HFFc6 (cell line): ENCODE results near the gene SEPTIN11. TPM values are rescaled to one million over a fixed set of nuclear protein-coding genes. Genes with fewer than 3 reads are reported as not detected.

ENCODE experiments used
- DNase-seq: peaks from one replicate; pipeline ENCODE4 v3.0.0-alpha.2; 2018
- H3K27ac Mint-ChIP-seq: 2 replicates; pipeline ENCODE4 v1.8.0; 2020; ENCODE audit warnings: mild to moderate bottlenecking, mixed read lengths
- H3K27me3 Mint-ChIP-seq: 2 replicates; pipeline ENCODE4 v1.8.0; 2021; ENCODE audit warnings: mild to moderate bottlenecking, moderate library complexity, mixed read lengths; ENCODE audit not compliant: insufficient read depth
- H3K36me3 Mint-ChIP-seq: 2 replicates; pipeline ENCODE4 v1.8.0; 2021; ENCODE audit warnings: low read depth, mixed read lengths
- H3K4me1 Mint-ChIP-seq: 2 replicates; pipeline ENCODE4 v1.8.0; 2020; ENCODE audit warnings: low read depth, mixed read lengths
- H3K4me3 Mint-ChIP-seq: 2 replicates; pipeline ENCODE4 v1.8.0; 2020; ENCODE audit warnings: mild to moderate bottlenecking, moderate library complexity, mixed read lengths
- H3K9me3 Mint-ChIP-seq: 2 replicates; pipeline ENCODE4 v1.8.0; 2020; ENCODE audit warnings: mild to moderate bottlenecking, mixed read lengths
- total RNA-seq, 6 experiments: library from RNA; stranded (reverse); fragmentation: NEBNext Ultra II Directional; extraction: Animal tissue kit (Norgen Biotek cat#: 25700); gene quantifications; 2 replicates in 1 of 6; 3 replicates in 5 of 6; pipeline ENCODE4 v1.2.3, GENCODE V29; 2021
- TF ChIP-seq, protein P1 (sequence below): fragments of 200-600 bp; sonication (generic); IDR thresholded peaks from 2 replicates; pipeline ENCODE4 v1.5.0; 2021; ENCODE audit warnings: antibody characterized with exemption, mild to moderate bottlenecking

SEPTIN11 gene
- total RNA-seq, 6 experiments from 2014 or later: 563 to 907 (median 620) TPM

DNA sequence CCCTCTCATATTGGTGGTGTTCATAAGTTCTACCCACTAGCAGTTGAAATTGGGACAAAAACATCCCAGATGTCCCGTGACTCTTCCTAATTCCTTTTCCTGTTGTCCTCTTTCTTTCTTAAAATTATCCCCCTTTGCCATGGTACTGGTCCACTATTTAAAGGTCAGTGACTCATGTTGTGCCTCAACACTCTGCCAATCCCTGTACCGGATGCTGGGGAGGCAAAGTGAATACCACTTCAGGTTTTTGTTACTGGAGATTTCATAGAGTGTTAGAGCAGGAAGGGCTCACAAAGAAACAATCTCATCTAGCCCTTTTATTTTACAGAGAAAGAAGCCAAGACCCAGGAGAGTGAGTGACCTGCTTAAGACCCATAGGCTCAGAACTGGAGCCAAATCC, 24.6 kb downstream of the SEPTIN11 start:
- Mint-ChIP-seq H3K36me3 (peaks cover 64% of the 10 kb centered on the region), H3K27ac (peak overlapping the region; percentile 71), H3K4me3 (peak overlapping the region; percentile 59), H3K27me3 (peaks cover 8% of the 10 kb centered on the region), H3K9me3 (peaks cover 4% of the 10 kb centered on the region), H3K4me1 (peaks cover 85% of the 10 kb centered on the region)
- no peak for DNase-seq
- TF ChIP-seq, protein P1, sequence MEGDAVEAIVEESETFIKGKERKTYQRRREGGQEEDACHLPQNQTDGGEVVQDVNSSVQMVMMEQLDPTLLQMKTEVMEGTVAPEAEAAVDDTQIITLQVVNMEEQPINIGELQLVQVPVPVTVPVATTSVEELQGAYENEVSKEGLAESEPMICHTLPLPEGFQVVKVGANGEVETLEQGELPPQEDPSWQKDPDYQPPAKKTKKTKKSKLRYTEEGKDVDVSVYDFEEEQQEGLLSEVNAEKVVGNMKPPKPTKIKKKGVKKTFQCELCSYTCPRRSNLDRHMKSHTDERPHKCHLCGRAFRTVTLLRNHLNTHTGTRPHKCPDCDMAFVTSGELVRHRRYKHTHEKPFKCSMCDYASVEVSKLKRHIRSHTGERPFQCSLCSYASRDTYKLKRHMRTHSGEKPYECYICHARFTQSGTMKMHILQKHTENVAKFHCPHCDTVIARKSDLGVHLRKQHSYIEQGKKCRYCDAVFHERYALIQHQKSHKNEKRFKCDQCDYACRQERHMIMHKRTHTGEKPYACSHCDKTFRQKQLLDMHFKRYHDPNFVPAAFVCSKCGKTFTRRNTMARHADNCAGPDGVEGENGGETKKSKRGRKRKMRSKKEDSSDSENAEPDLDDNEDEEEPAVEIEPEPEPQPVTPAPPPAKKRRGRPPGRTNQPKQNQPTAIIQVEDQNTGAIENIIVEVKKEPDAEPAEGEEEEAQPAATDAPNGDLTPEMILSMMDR: no peak

DNA sequence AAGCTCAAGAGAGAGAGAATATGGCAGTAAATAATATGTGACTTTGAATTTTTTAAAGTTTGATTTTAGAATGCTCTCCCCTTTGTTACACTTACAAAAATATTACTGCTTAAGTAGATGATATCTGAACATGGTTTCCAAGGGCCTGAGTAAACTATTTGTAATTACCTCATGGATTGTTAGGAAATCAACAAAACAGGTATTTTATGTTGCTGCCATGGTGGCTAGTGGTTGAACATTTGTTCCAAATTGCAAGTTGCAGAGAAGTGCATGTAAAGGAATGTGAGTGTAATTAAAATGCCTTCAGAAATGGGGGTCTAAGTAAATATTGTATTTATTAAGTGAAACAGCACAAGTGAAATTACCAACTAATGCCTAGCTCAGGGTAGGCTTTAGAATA, 27.6 kb downstream of the SEPTIN11 start:
- Mint-ChIP-seq H3K27ac (peak overlapping the region; percentile 79), H3K36me3 (peaks cover 84% of the 10 kb centered on the region), H3K4me1 (peaks cover 92% of the 10 kb centered on the region)

DNA sequence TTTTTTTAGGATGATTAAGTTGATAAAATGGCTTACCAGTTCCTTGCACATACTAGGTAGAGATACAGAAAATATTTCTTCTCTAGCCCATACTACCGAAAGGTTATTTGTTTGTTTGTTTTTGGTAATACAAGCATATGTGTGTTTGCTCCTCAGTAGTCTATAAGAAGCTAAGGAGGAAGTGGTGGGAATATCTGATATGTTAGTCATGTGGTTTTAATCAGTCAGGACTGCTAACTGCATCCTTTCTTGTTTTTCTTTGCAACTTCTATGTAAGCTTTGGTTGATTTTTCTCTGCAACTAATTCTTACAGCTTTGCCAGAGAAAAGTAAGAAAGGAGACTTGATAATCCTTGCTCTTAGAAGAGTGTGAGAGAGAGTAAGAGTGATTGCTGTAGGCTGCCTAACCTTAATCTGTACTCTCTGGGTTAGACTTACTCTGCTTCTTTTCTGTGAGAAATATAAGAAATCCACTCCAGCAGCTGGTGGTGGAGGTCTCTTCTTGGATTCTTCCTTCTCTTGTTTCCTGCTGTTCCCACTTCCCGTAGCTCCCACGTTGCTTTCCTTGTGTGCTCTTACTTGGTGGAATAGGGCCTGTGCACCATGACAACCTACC, 28.3 kb downstream of the SEPTIN11 start:
- Mint-ChIP-seq H3K4me1 (peaks cover 93% of the 10 kb centered on the region), H3K27me3 (peaks cover 17% of the 10 kb centered on the region), H3K27ac (peak overlapping the region; percentile 79), H3K4me3 (peak overlapping the region; percentile 68), H3K9me3 (peaks cover 6% of the 10 kb centered on the region), H3K36me3 (peaks cover 87% of the 10 kb centered on the region)
- TF ChIP-seq, protein P1: no peak
- peak; percentile 75 for DNase-seq

More for the DNA sequence above, 27.6 kb downstream of the SEPTIN11 start:
- peaks cover 6% of the 10 kb centered on the region for H3K9me3 Mint-ChIP-seq
- H3K4me3 Mint-ChIP-seq: peak overlapping the region; percentile 49
- TF ChIP-seq, protein P1: no peak
- DNase-seq: no peak
- peaks cover 13% of the 10 kb centered on the region for H3K27me3 Mint-ChIP-seq

DNA sequence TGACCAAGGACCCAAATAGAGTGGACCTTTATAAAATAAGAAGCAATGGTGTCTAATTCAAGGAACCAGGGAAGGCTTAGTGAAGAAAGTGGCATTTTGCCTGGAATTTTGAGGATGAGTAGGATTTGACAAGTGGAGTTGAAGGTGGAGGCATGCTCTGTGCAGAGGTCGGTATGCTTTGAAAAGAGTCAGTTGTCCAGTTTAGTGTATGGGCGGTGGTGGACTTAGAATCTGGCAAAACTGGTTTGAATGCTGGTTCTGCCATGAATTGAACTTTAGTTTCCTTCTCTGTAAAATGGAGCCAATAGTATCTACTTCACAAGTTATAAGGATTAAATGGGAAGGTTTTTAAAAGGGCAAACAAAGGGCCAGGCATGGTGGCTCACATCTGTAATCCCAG, 29.7 kb downstream of the SEPTIN11 start:
- DNase-seq: no peak
- Mint-ChIP-seq H3K36me3 (peaks cover 80% of the 10 kb centered on the region), H3K9me3 (peaks cover 6% of the 10 kb centered on the region), H3K4me3 (peak overlapping the region; percentile 68), H3K4me1 (peaks cover 93% of the 10 kb centered on the region), H3K27me3 (peaks cover 16% of the 10 kb centered on the region), H3K27ac (peak overlapping the region; percentile 79)
- TF ChIP-seq, protein P1: no peak

DNA sequence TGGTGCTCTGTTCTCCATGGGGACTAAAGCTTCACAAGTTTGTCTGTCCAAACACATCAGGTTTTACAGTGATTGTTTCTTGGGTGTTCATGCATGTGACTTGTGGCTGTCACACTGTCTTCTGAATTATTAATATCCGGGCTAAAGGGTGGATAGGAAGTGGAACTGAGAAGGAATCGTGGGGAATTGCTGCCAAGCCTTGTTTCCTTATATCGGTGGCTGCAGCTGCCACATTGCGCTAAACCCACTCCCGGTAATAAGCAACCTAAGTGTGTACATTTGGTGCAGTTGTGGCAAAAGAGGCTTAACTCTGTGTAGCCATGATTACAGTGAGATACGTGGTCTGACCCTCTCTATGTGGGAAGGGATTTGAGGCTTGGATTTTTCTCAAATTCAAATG, 30.7 kb downstream of the SEPTIN11 start:
- Mint-ChIP-seq H3K4me1 (peaks cover 98% of the 10 kb centered on the region), H3K36me3 (peaks cover 74% of the 10 kb centered on the region), H3K27me3 (peaks cover 17% of the 10 kb centered on the region), H3K27ac (peak overlapping the region; percentile 90; the same call in 1 of the 2 replicates), H3K9me3 (peaks cover 6% of the 10 kb centered on the region), H3K4me3 (no peak overlapping the region; the same call in 1 of the 2 replicates)
- TF ChIP-seq, protein P1: no peak
- no peak for DNase-seq
